ENCODE measurements around the gene DENND6B. TPM values are rescaled to one million over a fixed set of nuclear protein-coding genes. Genes with fewer than 3 reads are reported as not detected.

Gene DENND6B
- total and polyA plus RNA-seq, 2 experiments from 2014 or later, result 0.71 to 1.3 TPM

DNA sequence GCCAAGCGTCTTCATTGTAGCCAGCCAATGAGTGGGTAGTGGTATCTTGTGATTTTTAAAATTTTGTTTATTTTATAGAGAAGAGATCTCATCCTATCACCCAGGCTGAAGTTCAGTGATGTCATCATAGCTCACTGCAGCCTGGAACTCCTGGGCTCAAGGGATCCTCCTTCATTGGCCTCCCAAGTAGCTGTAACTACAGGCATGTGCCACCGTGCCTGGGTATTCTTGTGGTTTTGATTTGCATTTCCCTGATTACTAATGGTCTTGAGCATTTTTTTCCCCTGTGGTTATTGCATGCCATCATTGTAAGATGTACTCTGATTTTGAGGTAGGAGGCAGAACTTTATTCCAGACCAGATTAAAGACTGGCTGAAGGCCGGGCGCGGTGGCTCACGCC is 2.4 kb upstream of the DENND6B start:
- Histone ChIP-seq H3F3A (replicated peaks; ENCODE audit: low read depth) (no peaks in the 10 kb centered on the region), H3K4me3 (no peak overlapping the region), H3K79me2 (replicated peaks; ENCODE audit: insufficient read depth) (no peaks in the 10 kb centered on the region), H3K9me2 (ENCODE audit: insufficient read depth) (no peaks in the 10 kb centered on the region), H3K36me3 (ENCODE audit: insufficient read depth) (no peaks in the 10 kb centered on the region), H3K27me3 (ENCODE audit: insufficient read depth) (peaks cover 19% of the 10 kb centered on the region), H3K4me2 (no peak overlapping the region), H3K4me1 (ENCODE audit: insufficient read depth) (no peaks in the 10 kb centered on the region; the same call in 1 of the 2 replicates), H3K27ac (ENCODE audit: low read depth) (no peak overlapping the region), H4K20me1 (replicated peaks; ENCODE audit: insufficient read depth) (no peaks in the 10 kb centered on the region), H2AFZ (no peak overlapping the region)
- peaks cover 3% of the 10 kb centered on the region; the same call in 1 of the 3 replicates for H3K9me3 Mint-ChIP-seq
- peaks cover 6% of the 10 kb centered on the region for H3K4me1 Mint-ChIP-seq
- no peak overlapping the region; the same call in 2 of the 3 replicates for H3K4me3 Mint-ChIP-seq
- H3K27ac Mint-ChIP-seq, result no peak overlapping the region
- no peak for DNase-seq (ENCODE audit: low spot score)
- H3K36me3 Mint-ChIP-seq (ENCODE audit: low read depth), result no peaks in the 10 kb centered on the region
- TF ChIP-seq, protein P1, sequence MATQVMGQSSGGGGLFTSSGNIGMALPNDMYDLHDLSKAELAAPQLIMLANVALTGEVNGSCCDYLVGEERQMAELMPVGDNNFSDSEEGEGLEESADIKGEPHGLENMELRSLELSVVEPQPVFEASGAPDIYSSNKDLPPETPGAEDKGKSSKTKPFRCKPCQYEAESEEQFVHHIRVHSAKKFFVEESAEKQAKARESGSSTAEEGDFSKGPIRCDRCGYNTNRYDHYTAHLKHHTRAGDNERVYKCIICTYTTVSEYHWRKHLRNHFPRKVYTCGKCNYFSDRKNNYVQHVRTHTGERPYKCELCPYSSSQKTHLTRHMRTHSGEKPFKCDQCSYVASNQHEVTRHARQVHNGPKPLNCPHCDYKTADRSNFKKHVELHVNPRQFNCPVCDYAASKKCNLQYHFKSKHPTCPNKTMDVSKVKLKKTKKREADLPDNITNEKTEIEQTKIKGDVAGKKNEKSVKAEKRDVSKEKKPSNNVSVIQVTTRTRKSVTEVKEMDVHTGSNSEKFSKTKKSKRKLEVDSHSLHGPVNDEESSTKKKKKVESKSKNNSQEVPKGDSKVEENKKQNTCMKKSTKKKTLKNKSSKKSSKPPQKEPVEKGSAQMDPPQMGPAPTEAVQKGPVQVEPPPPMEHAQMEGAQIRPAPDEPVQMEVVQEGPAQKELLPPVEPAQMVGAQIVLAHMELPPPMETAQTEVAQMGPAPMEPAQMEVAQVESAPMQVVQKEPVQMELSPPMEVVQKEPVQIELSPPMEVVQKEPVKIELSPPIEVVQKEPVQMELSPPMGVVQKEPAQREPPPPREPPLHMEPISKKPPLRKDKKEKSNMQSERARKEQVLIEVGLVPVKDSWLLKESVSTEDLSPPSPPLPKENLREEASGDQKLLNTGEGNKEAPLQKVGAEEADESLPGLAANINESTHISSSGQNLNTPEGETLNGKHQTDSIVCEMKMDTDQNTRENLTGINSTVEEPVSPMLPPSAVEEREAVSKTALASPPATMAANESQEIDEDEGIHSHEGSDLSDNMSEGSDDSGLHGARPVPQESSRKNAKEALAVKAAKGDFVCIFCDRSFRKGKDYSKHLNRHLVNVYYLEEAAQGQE (IDR thresholded peaks at IDR 0.05; ENCODE audit: unreplicated experiment), result no peak
- TF ChIP-seq CREB1 (CRISPR knock-in tag; IDR thresholded peaks at IDR 0.05; ENCODE audit: low read depth) (no peak), EZH2 (IDR thresholded peaks at IDR 0.05; ENCODE audit: low read depth, unreplicated experiment) (no peak), EZH2phosphoT487 (IDR thresholded peaks at IDR 0.05; ENCODE audit: unreplicated experiment) (no peak), STAT1 (IDR thresholded peaks at IDR 0.05; ENCODE audit: unreplicated experiment) (no peak), ZNF331 (CRISPR knock-in tag; IDR thresholded peaks at IDR 0.05; ENCODE audit: low read depth) (no peak), NANOG (IDR thresholded peaks at IDR 0.05; ENCODE audit: borderline replicate concordance) (no peak), JUNB (IDR thresholded peaks at IDR 0.05; ENCODE audit: unreplicated experiment) (no peak)
- TF ChIP-seq, protein P2, sequence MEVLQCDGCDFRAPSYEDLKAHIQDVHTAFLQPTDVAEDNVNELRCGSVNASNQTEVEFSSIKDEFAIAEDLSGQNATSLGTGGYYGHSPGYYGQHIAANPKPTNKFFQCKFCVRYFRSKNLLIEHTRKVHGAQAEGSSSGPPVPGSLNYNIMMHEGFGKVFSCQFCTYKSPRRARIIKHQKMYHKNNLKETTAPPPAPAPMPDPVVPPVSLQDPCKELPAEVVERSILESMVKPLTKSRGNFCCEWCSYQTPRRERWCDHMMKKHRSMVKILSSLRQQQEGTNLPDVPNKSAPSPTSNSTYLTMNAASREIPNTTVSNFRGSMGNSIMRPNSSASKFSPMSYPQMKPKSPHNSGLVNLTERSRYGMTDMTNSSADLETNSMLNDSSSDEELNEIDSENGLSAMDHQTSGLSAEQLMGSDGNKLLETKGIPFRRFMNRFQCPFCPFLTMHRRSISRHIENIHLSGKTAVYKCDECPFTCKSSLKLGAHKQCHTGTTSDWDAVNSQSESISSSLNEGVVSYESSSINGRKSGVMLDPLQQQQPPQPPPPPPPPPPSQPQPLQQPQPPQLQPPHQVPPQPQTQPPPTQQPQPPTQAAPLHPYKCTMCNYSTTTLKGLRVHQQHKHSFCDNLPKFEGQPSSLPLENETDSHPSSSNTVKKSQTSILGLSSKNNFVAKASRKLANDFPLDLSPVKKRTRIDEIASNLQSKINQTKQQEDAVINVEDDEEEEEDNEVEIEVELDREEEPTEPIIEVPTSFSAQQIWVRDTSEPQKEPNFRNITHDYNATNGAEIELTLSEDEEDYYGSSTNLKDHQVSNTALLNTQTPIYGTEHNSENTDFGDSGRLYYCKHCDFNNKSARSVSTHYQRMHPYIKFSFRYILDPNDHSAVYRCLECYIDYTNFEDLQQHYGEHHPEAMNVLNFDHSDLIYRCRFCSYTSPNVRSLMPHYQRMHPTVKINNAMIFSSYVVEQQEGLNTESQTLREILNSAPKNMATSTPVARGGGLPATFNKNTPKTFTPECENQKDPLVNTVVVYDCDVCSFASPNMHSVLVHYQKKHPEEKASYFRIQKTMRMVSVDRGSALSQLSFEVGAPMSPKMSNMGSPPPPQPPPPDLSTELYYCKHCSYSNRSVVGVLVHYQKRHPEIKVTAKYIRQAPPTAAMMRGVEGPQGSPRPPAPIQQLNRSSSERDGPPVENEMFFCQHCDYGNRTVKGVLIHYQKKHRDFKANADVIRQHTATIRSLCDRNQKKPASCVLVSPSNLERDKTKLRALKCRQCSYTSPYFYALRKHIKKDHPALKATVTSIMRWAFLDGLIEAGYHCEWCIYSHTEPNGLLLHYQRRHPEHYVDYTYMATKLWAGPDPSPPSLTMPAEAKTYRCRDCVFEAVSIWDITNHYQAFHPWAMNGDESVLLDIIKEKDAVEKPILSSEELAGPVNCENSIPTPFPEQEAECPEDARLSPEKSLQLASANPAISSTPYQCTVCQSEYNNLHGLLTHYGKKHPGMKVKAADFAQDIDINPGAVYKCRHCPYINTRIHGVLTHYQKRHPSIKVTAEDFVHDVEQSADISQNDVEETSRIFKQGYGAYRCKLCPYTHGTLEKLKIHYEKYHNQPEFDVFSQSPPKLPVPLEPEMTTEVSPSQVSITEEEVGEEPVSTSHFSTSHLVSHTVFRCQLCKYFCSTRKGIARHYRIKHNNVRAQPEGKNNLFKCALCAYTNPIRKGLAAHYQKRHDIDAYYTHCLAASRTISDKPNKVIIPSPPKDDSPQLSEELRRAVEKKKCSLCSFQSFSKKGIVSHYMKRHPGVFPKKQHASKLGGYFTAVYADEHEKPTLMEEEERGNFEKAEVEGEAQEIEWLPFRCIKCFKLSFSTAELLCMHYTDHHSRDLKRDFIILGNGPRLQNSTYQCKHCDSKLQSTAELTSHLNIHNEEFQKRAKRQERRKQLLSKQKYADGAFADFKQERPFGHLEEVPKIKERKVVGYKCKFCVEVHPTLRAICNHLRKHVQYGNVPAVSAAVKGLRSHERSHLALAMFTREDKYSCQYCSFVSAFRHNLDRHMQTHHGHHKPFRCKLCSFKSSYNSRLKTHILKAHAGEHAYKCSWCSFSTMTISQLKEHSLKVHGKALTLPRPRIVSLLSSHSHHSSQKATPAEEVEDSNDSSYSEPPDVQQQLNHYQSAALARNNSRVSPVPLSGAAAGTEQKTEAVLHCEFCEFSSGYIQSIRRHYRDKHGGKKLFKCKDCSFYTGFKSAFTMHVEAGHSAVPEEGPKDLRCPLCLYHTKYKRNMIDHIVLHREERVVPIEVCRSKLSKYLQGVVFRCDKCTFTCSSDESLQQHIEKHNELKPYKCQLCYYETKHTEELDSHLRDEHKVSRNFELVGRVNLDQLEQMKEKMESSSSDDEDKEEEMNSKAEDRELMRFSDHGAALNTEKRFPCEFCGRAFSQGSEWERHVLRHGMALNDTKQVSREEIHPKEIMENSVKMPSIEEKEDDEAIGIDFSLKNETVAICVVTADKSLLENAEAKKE (CRISPR knock-in tag; IDR thresholded peaks at IDR 0.05), result no peak
- TF ChIP-seq, protein P3, sequence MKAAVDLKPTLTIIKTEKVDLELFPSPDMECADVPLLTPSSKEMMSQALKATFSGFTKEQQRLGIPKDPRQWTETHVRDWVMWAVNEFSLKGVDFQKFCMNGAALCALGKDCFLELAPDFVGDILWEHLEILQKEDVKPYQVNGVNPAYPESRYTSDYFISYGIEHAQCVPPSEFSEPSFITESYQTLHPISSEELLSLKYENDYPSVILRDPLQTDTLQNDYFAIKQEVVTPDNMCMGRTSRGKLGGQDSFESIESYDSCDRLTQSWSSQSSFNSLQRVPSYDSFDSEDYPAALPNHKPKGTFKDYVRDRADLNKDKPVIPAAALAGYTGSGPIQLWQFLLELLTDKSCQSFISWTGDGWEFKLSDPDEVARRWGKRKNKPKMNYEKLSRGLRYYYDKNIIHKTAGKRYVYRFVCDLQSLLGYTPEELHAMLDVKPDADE (IDR thresholded peaks at IDR 0.05), result no peak
- TF ChIP-seq, protein P4, sequence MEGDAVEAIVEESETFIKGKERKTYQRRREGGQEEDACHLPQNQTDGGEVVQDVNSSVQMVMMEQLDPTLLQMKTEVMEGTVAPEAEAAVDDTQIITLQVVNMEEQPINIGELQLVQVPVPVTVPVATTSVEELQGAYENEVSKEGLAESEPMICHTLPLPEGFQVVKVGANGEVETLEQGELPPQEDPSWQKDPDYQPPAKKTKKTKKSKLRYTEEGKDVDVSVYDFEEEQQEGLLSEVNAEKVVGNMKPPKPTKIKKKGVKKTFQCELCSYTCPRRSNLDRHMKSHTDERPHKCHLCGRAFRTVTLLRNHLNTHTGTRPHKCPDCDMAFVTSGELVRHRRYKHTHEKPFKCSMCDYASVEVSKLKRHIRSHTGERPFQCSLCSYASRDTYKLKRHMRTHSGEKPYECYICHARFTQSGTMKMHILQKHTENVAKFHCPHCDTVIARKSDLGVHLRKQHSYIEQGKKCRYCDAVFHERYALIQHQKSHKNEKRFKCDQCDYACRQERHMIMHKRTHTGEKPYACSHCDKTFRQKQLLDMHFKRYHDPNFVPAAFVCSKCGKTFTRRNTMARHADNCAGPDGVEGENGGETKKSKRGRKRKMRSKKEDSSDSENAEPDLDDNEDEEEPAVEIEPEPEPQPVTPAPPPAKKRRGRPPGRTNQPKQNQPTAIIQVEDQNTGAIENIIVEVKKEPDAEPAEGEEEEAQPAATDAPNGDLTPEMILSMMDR (conservative IDR thresholded peaks at IDR 0.05; ENCODE audit: low read depth in 2 of 2), result no peak
- ATAC-seq, result no peak
- H3K27me3 Mint-ChIP-seq (ENCODE audit: insufficient read depth, low read depth, poor library complexity), result peaks cover 20% of the 10 kb centered on the region

Data from GM23338 (cell line).